ENCODE measurements around the gene SKOR1.

SKOR1 gene

GRCh38 chr15:67786646-67787045, 38.7 kb upstream of the SKOR1 start:
- no peak for TF ChIP-seq CTCF (IDR thresholded peaks at IDR 0.05; ENCODE audit: low read depth, low read length)
- DNase-seq (ENCODE audit: extremely low read depth, low read depth): no peak

- no peak for TF ChIP-seq CTCF (IDR thresholded peaks at IDR 0.05; ENCODE audit: low read depth, low read length)
Observed at GRCh38 chr15:67788986-67789385, 36.3 kb upstream of the SKOR1 start.

GRCh38 chr15:67790610-67791319, 34.5 kb upstream of the SKOR1 start:
- no peak for TF ChIP-seq CTCF (IDR thresholded peaks at IDR 0.05; ENCODE audit: low read depth, low read length)
- DNase-seq (ENCODE audit: extremely low read depth, low read depth): no peak

More at GRCh38 chr15:67788986-67789385, 36.3 kb upstream of the SKOR1 start:
- no peak for DNase-seq (ENCODE audit: extremely low read depth, low read depth)

GRCh38 chr15:67792250-67792942, 32.9 kb upstream of the SKOR1 start:
- no peak for DNase-seq (ENCODE audit: extremely low read depth, low read depth)
- no peak for TF ChIP-seq CTCF (IDR thresholded peaks at IDR 0.05; ENCODE audit: low read depth, low read length)

- no peak for DNase-seq (ENCODE audit: extremely low read depth, low read depth)
- TF ChIP-seq CTCF (IDR thresholded peaks at IDR 0.05; ENCODE audit: low read depth, low read length): no peak
Observed at GRCh38 chr15:67794832-67795574, 30.3 kb upstream of the SKOR1 start.

GRCh38 chr15:67796196-67797127, 28.8 kb upstream of the SKOR1 start:
- no peak for DNase-seq (ENCODE audit: extremely low read depth, low read depth)
- no peak for TF ChIP-seq CTCF (IDR thresholded peaks at IDR 0.05; ENCODE audit: low read depth, low read length)

All from AG09319 (cell line).